Endometrial microvascular endothelial cells (primary cell): ENCODE results near the gene ARHGAP23. TPM values are rescaled to one million over a fixed set of nuclear protein-coding genes. Genes with fewer than 3 reads are reported as not detected.

Experiments used
- in situ Hi-C: cut with HindIII; loops from 2 replicates; pipeline ENCODE4 v1.10.0; 2017; ENCODE audit warnings: low sequenced_read_pairs, low pct_unique_long_range_greater_than_20kb; ENCODE audit errors: inconsistent ontology term
- total RNA-seq: library from RNA; depleted of rRNA; stranded (reverse); fragments of >200 nt; gene quantifications from one replicate; pipeline ENCODE4 v1.2.3, GENCODE V29; 2015; ENCODE audit errors: inconsistent ontology term

Gene ARHGAP23
- total RNA-seq, 1 donor from 2014 or later = 83.6 TPM

- in situ Hi-C loops = no loop called here
Measured at GRCh38 chr17:38557836-38558727, 129.8 kb downstream of the ARHGAP23 start.

GRCh38 chr17:38558728-38559050 is 130.4 kb downstream of the ARHGAP23 start:
- in situ Hi-C loops = no loop called here

GRCh38 chr17:38559051-38559879 is 131.0 kb downstream of the ARHGAP23 start:
- in situ Hi-C loops = no loop called here

- in situ Hi-C loops = no loop called here
Measured at GRCh38 chr17:38559880-38560230, 131.6 kb downstream of the ARHGAP23 start.

- in situ Hi-C loops = no loop called here
Measured at GRCh38 chr17:38560503-38561318, 132.4 kb downstream of the ARHGAP23 start.

- in situ Hi-C loops = no loop called here
Measured at GRCh38 chr17:38561416-38562214, 133.4 kb downstream of the ARHGAP23 start.

Other genes starting within 250 kb of the ARHGAP23 start
- gene TBC1D3, start 235.9 kb upstream of the ARHGAP23 start, total RNA-seq = not detected
- 35.7 TPM for gene MRPL45, start 131.3 kb upstream of the ARHGAP23 start, total RNA-seq
- not detected for gene GPR179, start 84.5 kb upstream of the ARHGAP23 start, total RNA-seq
- gene SOCS7, start 76.6 kb upstream of the ARHGAP23 start, total RNA-seq = 12.4 TPM
- 0.37 TPM for gene SRCIN1, start 177.5 kb downstream of the ARHGAP23 start, total RNA-seq
- gene EPOP, start 246.5 kb downstream of the ARHGAP23 start, total RNA-seq = 2.3 TPM